HepG2 (cell line): ENCODE data around the gene DDR1. TPM values are rescaled to one million over a fixed set of nuclear protein-coding genes. Genes with fewer than 3 reads are reported as not detected.

Experiments used
- AGO2 ChIP-seq: fragments of 200-400 bp; formaldehyde crosslinking; optimal IDR thresholded peaks from 2 replicates; pipeline ENCODE3; 2017; ENCODE audit warnings: mild to moderate bottlenecking, low read depth, low read length, moderate library complexity
- ELF3 ChIP-seq: IDR thresholded peaks from 2 replicates; pipeline ENCODE4 v1.6.1; 2016; ENCODE audit warnings: missing genetic modification reagents, missing compliant biosample characterization
- PITX1 ChIP-seq: sonication (generic); formaldehyde crosslinking; IDR thresholded peaks from 2 replicates; pipeline ENCODE4 v1.5.1; 2020; ENCODE audit warnings: mild to moderate bottlenecking, missing genetic modification reagents
- POGZ ChIP-seq: sonication (generic); formaldehyde crosslinking; IDR thresholded peaks from 2 replicates; pipeline ENCODE4 v1.4.0; 2020; ENCODE audit warnings: mild to moderate bottlenecking, missing genetic modification reagents
- SMAD1 ChIP-seq: sonication (generic); formaldehyde crosslinking; IDR thresholded peaks from 2 replicates; pipeline ENCODE4 v1.4.0; 2020; ENCODE audit warnings: missing genetic modification reagents, low read depth, mild to moderate bottlenecking, borderline replicate concordance
- TAF1 ChIP-seq: sonication (generic); formaldehyde crosslinking; IDR thresholded peaks from 2 replicates; pipeline ENCODE4 v1.4.0; 2020; ENCODE audit warnings: missing genetic modification reagents
- XRCC5 ChIP-seq: fragments of 200-400 bp; formaldehyde crosslinking; optimal IDR thresholded peaks from 2 replicates; pipeline ENCODE3; 2017; ENCODE audit warnings: mild to moderate bottlenecking, low read length
- ZNF33A ChIP-seq: sonication (generic); formaldehyde crosslinking; IDR thresholded peaks from 2 replicates; pipeline ENCODE4 v1.5.1; 2020; ENCODE audit warnings: missing genetic modification reagents, mild to moderate bottlenecking, moderate library complexity, borderline replicate concordance
- ZNF382 ChIP-seq: sonication (generic); formaldehyde crosslinking; IDR thresholded peaks from 2 replicates; pipeline ENCODE4 v1.5.0; 2020; ENCODE audit warnings: missing genetic modification reagents, mild to moderate bottlenecking, borderline replicate concordance
- polyA plus RNA-seq, 8 experiments: library from polyadenylated mRNA; depleted of rRNA in 3 of 8; stranded (reverse) in 7 of 8; unstranded in 1 of 8; fragments of >200 nt; fragmentation: Illumina TruSeq in 4 of 8; extraction: Trizol in 4 of 8; gene quantifications; 2 replicates each; pipeline versions ENCODE4 v1.2.1 to v1.2.3, GENCODE V29; 2011 to 2016; ENCODE audit warnings: low read depth in 4 of 8, missing spikeins in 1 of 8, mixed read lengths in 1 of 8; ENCODE audit not compliant: insufficient read depth in 1 of 8
- total RNA-seq, 5 experiments: library from RNA; depleted of rRNA; stranded (reverse); fragments of >200 nt; fragmentation: Illumina TruSeq; extraction: Trizol; gene quantifications; 2 replicates each; pipeline ENCODE4 v1.2.3, GENCODE V29; 2016; ENCODE audit warnings: low read depth in 1 of 5
- TF ChIP-seq, protein P1 (sequence below): sonication (generic); formaldehyde crosslinking; IDR thresholded peaks from 2 replicates; pipeline ENCODE4 v1.4.0; 2020; ENCODE audit warnings: mild to moderate bottlenecking, missing genetic modification reagents
- TF ChIP-seq, protein P2 (sequence below): sonication (generic); formaldehyde crosslinking; IDR thresholded peaks from 2 replicates; pipeline ENCODE4 v1.5.0; 2020; ENCODE audit warnings: mild to moderate bottlenecking, missing genetic modification reagents, borderline replicate concordance
- TF ChIP-seq, protein P3 (sequence below): sonication (generic); formaldehyde crosslinking; IDR thresholded peaks from 2 replicates; pipeline ENCODE4 v1.9.0; 2022; ENCODE audit warnings: missing genetic modification reagents, mild to moderate bottlenecking, borderline replicate concordance
- TF ChIP-seq, protein P4 (sequence below): fragments of 450-650 bp; IDR thresholded peaks from 2 replicates; pipeline ENCODE4 v1.6.1; 2016
- TF ChIP-seq, protein P5 (sequence below): sonication (generic); formaldehyde crosslinking; conservative IDR thresholded peaks from 2 replicates; pipeline ENCODE4 v1.5.0; 2020; ENCODE audit warnings: missing genetic modification reagents
- TF ChIP-seq, protein P6 (sequence below): IDR thresholded peaks from 2 replicates; pipeline ENCODE4 v1.6.1; 2018; ENCODE audit warnings: missing genetic modification reagents

The DDR1 gene
- total and polyA plus RNA-seq, 2 of the 13 experiments (the other 11 are each of a cell fraction or from before 2014, with no cell fraction given) = 16.7 to 20.2 TPM

DNA sequence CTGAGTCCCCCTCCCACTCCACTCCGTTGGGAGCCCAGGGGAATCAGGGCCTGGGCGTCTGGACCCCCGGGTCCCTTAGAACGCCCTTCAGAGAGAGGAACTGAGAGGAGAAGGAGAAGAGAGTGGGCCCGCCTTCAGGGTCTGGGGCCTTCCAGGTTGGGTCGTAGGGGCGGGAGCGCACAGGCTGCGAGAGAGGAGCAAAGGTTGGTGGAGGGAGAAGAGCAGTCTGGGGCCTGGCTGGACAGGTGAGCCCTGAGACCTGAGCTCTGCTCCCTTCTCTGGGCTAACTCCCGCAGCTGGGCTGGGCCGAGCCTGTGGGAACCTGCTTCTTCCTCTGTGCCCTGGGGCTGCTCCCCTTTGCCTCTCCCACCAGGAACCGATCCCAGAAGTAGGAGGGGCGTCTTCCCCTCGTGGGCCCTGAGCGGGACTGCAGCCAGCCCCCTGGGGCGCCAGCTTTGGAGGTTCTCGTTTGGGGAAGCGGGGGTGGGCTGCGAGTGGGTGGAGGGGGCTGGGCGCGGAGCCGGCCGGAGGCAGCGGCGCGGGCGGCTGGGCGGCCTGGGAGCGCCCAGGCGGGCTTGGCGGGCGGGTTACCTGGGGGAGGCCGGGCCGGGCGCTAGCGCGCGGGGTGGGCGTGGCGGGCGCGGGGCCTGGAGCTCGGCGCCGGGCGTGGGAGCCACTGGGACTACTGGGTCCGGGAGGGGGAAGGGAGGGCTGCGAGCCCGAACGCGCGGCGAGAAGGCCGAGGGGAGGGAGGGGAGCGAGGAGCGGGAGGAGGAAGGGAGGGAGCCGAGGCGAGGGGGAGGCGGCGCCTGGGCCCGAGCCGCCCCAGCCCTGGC, at the start of gene DDR1 (continued):
- TF ChIP-seq, protein P1, sequence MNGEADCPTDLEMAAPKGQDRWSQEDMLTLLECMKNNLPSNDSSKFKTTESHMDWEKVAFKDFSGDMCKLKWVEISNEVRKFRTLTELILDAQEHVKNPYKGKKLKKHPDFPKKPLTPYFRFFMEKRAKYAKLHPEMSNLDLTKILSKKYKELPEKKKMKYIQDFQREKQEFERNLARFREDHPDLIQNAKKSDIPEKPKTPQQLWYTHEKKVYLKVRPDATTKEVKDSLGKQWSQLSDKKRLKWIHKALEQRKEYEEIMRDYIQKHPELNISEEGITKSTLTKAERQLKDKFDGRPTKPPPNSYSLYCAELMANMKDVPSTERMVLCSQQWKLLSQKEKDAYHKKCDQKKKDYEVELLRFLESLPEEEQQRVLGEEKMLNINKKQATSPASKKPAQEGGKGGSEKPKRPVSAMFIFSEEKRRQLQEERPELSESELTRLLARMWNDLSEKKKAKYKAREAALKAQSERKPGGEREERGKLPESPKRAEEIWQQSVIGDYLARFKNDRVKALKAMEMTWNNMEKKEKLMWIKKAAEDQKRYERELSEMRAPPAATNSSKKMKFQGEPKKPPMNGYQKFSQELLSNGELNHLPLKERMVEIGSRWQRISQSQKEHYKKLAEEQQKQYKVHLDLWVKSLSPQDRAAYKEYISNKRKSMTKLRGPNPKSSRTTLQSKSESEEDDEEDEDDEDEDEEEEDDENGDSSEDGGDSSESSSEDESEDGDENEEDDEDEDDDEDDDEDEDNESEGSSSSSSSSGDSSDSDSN (CRISPR knock-in tag) = peak; percentile 71
- TF ChIP-seq SMAD1 (CRISPR knock-in tag) (no peak; the same call in 1 of the 2 replicates), AGO2 (peak; percentile 15), POGZ (peak; percentile 14; the same call in 1 of the 2 replicates), ZNF33A (CRISPR knock-in tag) (no peak), TAF1 (CRISPR knock-in tag) (peak; percentile 47; the same call in 1 of the 2 replicates), ELF3 (CRISPR knock-in tag) (no peak; the same call in 1 of the 2 replicates), ZNF382 (CRISPR knock-in tag) (no peak), PITX1 (peak; percentile 73), XRCC5 (peak; percentile 3)
- TF ChIP-seq, protein P2, sequence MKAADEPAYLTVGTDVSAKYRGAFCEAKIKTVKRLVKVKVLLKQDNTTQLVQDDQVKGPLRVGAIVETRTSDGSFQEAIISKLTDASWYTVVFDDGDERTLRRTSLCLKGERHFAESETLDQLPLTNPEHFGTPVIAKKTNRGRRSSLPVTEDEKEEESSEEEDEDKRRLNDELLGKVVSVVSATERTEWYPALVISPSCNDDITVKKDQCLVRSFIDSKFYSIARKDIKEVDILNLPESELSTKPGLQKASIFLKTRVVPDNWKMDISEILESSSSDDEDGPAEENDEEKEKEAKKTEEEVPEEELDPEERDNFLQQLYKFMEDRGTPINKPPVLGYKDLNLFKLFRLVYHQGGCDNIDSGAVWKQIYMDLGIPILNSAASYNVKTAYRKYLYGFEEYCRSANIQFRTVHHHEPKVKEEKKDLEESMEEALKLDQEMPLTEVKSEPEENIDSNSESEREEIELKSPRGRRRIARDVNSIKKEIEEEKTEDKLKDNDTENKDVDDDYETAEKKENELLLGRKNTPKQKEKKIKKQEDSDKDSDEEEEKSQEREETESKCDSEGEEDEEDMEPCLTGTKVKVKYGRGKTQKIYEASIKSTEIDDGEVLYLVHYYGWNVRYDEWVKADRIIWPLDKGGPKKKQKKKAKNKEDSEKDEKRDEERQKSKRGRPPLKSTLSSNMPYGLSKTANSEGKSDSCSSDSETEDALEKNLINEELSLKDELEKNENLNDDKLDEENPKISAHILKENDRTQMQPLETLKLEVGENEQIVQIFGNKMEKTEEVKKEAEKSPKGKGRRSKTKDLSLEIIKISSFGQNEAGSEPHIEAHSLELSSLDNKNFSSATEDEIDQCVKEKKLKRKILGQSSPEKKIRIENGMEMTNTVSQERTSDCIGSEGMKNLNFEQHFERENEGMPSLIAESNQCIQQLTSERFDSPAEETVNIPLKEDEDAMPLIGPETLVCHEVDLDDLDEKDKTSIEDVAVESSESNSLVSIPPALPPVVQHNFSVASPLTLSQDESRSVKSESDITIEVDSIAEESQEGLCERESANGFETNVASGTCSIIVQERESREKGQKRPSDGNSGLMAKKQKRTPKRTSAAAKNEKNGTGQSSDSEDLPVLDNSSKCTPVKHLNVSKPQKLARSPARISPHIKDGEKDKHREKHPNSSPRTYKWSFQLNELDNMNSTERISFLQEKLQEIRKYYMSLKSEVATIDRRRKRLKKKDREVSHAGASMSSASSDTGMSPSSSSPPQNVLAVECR (CRISPR knock-in tag) = no peak; the same call in 1 of the 2 replicates
- TF ChIP-seq, protein P3, sequence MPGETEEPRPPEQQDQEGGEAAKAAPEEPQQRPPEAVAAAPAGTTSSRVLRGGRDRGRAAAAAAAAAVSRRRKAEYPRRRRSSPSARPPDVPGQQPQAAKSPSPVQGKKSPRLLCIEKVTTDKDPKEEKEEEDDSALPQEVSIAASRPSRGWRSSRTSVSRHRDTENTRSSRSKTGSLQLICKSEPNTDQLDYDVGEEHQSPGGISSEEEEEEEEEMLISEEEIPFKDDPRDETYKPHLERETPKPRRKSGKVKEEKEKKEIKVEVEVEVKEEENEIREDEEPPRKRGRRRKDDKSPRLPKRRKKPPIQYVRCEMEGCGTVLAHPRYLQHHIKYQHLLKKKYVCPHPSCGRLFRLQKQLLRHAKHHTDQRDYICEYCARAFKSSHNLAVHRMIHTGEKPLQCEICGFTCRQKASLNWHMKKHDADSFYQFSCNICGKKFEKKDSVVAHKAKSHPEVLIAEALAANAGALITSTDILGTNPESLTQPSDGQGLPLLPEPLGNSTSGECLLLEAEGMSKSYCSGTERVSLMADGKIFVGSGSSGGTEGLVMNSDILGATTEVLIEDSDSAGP (CRISPR knock-in tag) = peak; percentile 58; the same call in 1 of the 2 replicates
- TF ChIP-seq, protein P4, sequence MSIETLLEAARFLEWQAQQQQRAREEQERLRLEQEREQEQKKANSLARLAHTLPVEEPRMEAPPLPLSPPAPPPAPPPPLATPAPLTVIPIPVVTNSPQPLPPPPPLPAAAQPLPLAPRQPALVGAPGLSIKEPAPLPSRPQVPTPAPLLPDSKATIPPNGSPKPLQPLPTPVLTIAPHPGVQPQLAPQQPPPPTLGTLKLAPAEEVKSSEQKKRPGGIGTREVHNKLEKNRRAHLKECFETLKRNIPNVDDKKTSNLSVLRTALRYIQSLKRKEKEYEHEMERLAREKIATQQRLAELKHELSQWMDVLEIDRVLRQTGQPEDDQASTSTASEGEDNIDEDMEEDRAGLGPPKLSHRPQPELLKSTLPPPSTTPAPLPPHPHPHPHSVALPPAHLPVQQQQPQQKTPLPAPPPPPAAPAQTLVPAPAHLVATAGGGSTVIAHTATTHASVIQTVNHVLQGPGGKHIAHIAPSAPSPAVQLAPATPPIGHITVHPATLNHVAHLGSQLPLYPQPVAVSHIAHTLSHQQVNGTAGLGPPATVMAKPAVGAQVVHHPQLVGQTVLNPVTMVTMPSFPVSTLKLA = no peak
- TF ChIP-seq, protein P5, sequence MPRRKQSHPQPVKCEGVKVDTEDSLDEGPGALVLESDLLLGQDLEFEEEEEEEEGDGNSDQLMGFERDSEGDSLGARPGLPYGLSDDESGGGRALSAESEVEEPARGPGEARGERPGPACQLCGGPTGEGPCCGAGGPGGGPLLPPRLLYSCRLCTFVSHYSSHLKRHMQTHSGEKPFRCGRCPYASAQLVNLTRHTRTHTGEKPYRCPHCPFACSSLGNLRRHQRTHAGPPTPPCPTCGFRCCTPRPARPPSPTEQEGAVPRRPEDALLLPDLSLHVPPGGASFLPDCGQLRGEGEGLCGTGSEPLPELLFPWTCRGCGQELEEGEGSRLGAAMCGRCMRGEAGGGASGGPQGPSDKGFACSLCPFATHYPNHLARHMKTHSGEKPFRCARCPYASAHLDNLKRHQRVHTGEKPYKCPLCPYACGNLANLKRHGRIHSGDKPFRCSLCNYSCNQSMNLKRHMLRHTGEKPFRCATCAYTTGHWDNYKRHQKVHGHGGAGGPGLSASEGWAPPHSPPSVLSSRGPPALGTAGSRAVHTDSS (CRISPR knock-in tag) = no peak
- TF ChIP-seq, protein P6, sequence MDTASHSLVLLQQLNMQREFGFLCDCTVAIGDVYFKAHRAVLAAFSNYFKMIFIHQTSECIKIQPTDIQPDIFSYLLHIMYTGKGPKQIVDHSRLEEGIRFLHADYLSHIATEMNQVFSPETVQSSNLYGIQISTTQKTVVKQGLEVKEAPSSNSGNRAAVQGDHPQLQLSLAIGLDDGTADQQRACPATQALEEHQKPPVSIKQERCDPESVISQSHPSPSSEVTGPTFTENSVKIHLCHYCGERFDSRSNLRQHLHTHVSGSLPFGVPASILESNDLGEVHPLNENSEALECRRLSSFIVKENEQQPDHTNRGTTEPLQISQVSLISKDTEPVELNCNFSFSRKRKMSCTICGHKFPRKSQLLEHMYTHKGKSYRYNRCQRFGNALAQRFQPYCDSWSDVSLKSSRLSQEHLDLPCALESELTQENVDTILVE (CRISPR knock-in tag) = no peak
